ENCODE data around the gene PDK1.

The PDK1 gene

GRCh38 chr2:172600557-172601008 lies 44.7 kb downstream of the PDK1 start:
- no peak for FAIRE-seq

DNA sequence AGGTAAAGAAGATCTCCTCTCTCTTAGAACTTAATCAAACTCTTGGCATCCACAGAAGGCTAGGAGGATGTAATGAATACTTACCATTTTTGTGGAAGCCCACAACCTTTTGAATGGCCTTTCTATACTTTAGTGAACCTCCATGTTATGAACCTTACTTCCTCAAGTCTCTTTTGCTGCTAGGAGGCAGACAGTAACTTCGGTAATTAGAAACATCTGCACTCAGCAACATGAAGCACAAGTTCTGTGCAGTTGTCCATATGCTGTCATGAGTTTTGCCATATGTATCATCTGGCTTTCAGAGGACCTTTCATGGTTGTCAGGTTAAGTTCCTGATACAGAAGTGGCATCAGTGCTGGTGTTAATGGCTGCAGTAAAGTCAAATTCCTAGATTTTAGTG lies 50.4 kb downstream of the PDK1 start:
- no peak for FAIRE-seq

GRCh38 chr2:172607379-172607928 lies 51.6 kb downstream of the PDK1 start:
- no peak for FAIRE-seq

- no peak for FAIRE-seq
Observed at GRCh38 chr2:172609488-172609887, 53.6 kb downstream of the PDK1 start.

DNA sequence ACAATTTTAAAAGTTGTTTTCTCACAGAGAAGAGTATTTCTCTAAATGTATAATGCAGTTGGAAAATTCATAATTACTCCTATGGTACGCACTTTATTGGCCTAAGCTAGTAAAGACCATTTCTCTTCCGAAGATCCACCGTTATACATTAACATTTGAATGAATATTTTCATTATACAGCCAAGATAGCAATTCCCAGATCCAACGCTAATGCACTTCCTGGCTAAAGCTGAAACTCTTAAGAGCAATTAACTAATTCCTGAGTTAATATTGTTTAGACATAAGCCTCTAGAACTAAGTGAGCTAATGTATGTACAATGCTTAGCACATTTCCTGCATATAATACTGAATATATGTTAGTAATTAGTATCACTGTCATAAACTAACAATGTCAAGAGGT lies 56.2 kb downstream of the PDK1 start:
- no peak for FAIRE-seq

- FAIRE-seq, result no peak
Observed at GRCh38 chr2:172613040-172613439, 57.1 kb downstream of the PDK1 start.

DNA sequence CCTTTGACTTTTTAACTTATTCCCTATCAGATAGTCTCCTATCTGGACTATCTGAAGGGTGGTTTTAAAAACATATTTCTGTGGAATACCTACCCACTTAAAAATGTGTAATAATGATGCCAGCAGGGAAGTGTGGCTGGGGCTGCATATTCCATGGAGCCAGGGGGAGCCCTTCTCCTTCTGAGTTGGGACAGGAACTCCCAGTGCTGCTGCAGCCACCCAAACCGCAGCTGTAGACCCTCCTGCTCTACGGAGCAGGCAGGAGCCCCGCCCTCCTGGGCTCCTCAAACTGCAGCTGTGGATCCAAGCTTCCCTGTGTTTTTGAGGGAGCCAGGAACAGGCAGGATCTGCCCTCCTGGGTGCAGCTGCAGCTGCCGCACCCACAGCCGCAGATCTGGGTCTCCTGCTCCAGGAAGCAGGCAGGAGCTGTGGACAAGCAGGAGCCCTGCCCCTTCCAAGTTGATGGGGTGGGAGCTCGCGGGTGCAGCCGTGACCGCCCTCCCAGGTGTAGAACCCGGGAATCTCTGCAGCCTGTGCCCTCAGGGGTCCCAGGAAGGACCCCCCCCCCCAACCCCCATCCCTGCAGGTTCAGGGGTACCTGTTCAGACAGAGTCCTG lies 57.8 kb downstream of the PDK1 start:
- FAIRE-seq, result no peak

DNA sequence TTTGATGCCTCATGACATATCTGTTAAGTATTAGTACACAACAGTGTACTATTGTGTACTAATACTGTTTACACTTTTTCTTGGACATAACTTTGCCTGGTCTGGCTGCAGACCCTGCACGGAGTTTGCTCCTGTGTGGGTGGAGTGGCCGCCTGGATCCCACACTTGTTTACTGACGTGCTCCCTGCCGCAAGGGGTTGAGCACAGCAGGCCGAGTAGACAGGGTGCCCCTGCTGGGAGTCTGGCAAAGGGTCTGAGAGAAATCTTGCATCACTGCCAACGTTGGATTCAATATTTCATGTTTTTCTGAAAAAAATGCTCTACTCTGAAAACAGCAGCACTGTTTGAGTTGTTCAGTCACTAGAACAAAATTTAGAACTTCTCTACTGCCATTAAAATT lies 59.0 kb downstream of the PDK1 start:
- no peak for FAIRE-seq

- no peak for FAIRE-seq
Observed at GRCh38 chr2:172615727-172616261, 59.9 kb downstream of the PDK1 start.

DNA sequence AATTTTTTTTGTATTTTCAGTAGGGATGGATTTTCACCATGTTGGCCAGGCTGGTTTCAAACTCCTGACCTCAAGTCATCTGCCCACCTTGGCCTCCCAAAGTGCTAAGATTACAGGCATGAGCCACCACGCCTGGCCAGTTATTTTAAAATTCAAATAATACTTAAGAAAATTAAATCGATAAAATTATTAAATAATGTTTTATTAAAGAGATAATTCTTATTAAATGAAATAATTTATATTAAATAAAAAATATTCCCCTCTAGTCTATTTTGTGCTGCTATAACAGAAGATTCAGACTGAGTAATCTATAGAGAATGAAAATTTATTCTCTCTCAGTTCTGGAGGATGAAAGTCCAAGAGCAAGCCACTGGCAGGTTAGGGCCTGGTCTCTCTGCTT lies 61.2 kb downstream of the PDK1 start:
- FAIRE-seq, result no peak

- no peak for FAIRE-seq
Observed at GRCh38 chr2:172623249-172623965, 67.5 kb downstream of the PDK1 start.

GRCh38 chr2:172624996-172625395 lies 69.1 kb downstream of the PDK1 start:
- FAIRE-seq, result no peak

DNA sequence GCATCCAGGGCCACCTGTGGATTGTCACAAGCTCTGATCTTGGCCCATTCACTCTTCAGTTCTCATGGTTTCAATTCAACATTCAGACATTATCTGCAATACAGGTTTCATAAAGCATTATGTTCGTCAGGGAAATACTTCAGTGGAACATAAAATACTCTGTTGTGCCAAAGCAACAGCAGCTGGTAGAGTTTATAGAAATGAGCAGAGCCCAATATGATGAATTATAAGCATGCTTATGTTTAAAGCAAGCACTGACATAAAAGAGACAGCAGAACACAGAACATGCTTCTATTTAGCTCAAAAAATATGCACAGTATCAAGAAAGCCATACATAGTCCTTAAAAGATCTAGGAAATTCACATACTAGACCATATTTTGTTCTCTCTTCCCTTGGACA lies 71.3 kb downstream of the PDK1 start:
- FAIRE-seq, result no peak

DNA sequence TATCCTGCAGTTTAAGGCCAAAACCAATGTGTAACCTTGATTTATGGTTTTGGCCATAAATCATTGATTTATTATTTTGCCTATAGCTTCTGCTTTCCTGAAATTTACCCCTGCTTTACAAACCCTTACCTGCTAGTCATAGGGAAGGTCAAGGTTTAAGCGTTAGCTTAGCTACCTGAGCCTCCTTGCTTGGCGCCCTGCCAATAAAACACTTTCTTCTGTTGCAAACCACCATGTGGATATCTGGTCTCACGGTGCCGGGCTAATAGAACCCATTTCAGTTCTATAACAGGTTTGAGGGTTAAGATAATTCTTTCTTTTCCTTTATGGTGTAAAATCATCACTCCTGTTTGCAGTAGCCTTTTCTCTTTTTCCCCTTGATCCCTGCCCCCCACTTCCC lies 72.2 kb downstream of the PDK1 start:
- no peak for FAIRE-seq

- FAIRE-seq, result no peak
Observed at GRCh38 chr2:172629586-172629985, 73.7 kb downstream of the PDK1 start.

DNA sequence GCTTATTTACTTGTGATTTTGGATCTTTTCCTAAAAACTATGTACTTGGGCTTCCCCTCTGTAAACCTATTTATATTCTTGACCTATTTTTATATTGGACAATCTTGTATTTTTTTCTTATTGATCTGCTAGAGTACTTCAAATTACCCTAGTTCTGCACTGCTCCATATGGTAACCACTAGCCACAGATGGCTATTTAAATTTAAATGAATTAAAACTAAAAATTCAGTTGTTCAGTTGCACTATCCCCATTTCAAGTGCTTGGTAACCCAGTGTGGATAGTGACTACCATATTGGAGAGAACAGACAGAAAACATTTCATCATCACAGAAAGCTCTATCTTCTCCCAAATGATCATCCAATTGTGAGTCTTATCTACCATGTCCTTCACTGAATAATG lies 74.3 kb downstream of the PDK1 start:
- FAIRE-seq, result no peak

- no peak for FAIRE-seq
Observed at GRCh38 chr2:172634477-172634876, 78.6 kb downstream of the PDK1 start.

- FAIRE-seq, result no peak
Observed at GRCh38 chr2:172635548-172635947, 79.7 kb downstream of the PDK1 start.

DNA sequence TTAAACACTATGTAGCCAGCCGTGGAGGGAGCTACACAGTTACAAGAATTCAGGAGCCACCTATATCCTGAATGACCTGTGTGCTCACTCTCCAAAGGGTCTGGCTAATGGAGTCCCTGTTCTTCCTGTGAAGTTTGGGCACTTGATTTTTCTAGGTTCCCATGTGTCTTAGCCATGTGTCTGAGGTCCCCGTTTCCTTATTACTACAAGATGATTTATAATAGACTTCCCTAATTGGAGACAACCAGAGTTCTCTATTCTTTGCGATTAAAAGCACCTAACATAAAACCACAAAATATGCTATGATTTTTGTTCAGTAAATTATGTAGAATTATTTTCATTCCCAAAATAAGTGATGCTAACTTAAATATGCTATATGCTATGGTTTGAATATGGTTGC lies 83.4 kb downstream of the PDK1 start:
- no peak for FAIRE-seq

- FAIRE-seq, result no peak
Observed at GRCh38 chr2:172639823-172640222, 83.9 kb downstream of the PDK1 start.

- no peak for FAIRE-seq
Observed at GRCh38 chr2:172640389-172640788, 84.5 kb downstream of the PDK1 start.

- FAIRE-seq, result no peak
Observed at GRCh38 chr2:172642301-172643020, 86.6 kb downstream of the PDK1 start.

GRCh38 chr2:172643142-172643541 lies 87.3 kb downstream of the PDK1 start:
- FAIRE-seq, result no peak

- no peak for FAIRE-seq
Observed at GRCh38 chr2:172647439-172647838, 91.5 kb downstream of the PDK1 start.

All from A204.1 (cell line).